ENCODE results near the gene A3GALT2. TPM values are rescaled to one million over a fixed set of nuclear protein-coding genes. Genes with fewer than 3 reads are reported as not detected.
A peak's percentile ranks its signal among the peaks of the same experiment; 100 is the strongest.

The A3GALT2 gene
- total and polyA plus RNA-seq, 9 of the 15 experiments (the other 6 are each of a cell fraction or from before 2014, with no cell fraction given) = not detected

DNA sequence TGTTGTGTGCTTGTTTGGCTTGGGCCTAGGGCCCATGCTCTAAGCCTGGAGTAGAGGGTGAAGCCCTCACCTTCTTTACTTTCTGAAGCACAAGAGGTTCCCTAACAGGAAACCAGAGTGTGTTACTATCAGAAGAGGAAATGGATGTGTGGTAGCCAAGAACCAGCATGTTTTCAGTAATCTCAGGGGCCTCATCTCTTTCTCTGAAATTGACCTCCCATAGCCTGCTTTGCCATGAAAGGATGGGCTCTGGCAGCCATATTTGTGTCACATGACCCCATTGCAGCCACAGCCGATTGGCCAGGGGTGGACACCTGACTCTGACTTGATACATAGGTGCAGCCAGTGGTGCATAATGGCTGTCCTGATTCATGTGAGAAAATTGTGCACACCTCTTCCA, 18.6 kb downstream of the A3GALT2 start (continued):
- TF ChIP-seq PHF21A (IDR thresholded peaks at IDR 0.05; ENCODE audit: borderline replicate concordance, low read depth) (no peak), ZNF347 (CRISPR knock-in tag; IDR thresholded peaks at IDR 0.05; ENCODE audit: low read depth) (no peak), SRSF7 (optimal IDR thresholded peaks at IDR 0.05; ENCODE audit: low read depth, low read length) (no peak), PPARD (CRISPR knock-in tag; IDR thresholded peaks at IDR 0.05) (no peak), ZNF217 (CRISPR knock-in tag; IDR thresholded peaks at IDR 0.05) (no peak), BRD9 (IDR thresholded peaks at IDR 0.05; ENCODE audit: low read depth, partially characterized antibody) (no peak), HDGF (IDR thresholded peaks at IDR 0.05) (no peak), KLF1 (tag; IDR thresholded peaks at IDR 0.05) (no peak), RBFOX2 (IDR thresholded peaks at IDR 0.05; ENCODE audit: low read depth, low read length) (no peak), ZNF174 (CRISPR knock-in tag; IDR thresholded peaks at IDR 0.05) (no peak), FOS (IDR thresholded peaks at IDR 0.05; ENCODE audit: extremely low read depth, insufficient read length) (peak; percentile 9), SAFB2 (IDR thresholded peaks at IDR 0.05; ENCODE audit: borderline replicate concordance, low read depth, low read length, severe bottlenecking) (no peak)
- TF ChIP-seq, protein P1, sequence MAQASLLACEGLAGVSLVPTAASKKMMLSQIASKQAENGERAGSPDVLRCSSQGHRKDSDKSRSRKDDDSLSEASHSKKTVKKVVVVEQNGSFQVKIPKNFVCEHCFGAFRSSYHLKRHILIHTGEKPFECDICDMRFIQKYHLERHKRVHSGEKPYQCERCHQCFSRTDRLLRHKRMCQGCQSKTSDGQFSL (CRISPR knock-in tag; IDR thresholded peaks at IDR 0.05) = no peak
- TF ChIP-seq, protein P1 (tag; IDR thresholded peaks at IDR 0.05) = no peak
- TF ChIP-seq, protein P2, sequence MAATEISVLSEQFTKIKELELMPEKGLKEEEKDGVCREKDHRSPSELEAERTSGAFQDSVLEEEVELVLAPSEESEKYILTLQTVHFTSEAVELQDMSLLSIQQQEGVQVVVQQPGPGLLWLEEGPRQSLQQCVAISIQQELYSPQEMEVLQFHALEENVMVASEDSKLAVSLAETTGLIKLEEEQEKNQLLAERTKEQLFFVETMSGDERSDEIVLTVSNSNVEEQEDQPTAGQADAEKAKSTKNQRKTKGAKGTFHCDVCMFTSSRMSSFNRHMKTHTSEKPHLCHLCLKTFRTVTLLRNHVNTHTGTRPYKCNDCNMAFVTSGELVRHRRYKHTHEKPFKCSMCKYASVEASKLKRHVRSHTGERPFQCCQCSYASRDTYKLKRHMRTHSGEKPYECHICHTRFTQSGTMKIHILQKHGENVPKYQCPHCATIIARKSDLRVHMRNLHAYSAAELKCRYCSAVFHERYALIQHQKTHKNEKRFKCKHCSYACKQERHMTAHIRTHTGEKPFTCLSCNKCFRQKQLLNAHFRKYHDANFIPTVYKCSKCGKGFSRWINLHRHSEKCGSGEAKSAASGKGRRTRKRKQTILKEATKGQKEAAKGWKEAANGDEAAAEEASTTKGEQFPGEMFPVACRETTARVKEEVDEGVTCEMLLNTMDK (IDR thresholded peaks at IDR 0.05; ENCODE audit: borderline replicate concordance, insufficient read depth, low read depth, low read length, poor library complexity, severe bottlenecking) = no peak
- TF ChIP-seq, protein P3, sequence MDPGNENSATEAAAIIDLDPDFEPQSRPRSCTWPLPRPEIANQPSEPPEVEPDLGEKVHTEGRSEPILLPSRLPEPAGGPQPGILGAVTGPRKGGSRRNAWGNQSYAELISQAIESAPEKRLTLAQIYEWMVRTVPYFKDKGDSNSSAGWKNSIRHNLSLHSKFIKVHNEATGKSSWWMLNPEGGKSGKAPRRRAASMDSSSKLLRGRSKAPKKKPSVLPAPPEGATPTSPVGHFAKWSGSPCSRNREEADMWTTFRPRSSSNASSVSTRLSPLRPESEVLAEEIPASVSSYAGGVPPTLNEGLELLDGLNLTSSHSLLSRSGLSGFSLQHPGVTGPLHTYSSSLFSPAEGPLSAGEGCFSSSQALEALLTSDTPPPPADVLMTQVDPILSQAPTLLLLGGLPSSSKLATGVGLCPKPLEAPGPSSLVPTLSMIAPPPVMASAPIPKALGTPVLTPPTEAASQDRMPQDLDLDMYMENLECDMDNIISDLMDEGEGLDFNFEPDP (CRISPR knock-in tag; IDR thresholded peaks at IDR 0.05) = no peak
- TF ChIP-seq, protein P4, sequence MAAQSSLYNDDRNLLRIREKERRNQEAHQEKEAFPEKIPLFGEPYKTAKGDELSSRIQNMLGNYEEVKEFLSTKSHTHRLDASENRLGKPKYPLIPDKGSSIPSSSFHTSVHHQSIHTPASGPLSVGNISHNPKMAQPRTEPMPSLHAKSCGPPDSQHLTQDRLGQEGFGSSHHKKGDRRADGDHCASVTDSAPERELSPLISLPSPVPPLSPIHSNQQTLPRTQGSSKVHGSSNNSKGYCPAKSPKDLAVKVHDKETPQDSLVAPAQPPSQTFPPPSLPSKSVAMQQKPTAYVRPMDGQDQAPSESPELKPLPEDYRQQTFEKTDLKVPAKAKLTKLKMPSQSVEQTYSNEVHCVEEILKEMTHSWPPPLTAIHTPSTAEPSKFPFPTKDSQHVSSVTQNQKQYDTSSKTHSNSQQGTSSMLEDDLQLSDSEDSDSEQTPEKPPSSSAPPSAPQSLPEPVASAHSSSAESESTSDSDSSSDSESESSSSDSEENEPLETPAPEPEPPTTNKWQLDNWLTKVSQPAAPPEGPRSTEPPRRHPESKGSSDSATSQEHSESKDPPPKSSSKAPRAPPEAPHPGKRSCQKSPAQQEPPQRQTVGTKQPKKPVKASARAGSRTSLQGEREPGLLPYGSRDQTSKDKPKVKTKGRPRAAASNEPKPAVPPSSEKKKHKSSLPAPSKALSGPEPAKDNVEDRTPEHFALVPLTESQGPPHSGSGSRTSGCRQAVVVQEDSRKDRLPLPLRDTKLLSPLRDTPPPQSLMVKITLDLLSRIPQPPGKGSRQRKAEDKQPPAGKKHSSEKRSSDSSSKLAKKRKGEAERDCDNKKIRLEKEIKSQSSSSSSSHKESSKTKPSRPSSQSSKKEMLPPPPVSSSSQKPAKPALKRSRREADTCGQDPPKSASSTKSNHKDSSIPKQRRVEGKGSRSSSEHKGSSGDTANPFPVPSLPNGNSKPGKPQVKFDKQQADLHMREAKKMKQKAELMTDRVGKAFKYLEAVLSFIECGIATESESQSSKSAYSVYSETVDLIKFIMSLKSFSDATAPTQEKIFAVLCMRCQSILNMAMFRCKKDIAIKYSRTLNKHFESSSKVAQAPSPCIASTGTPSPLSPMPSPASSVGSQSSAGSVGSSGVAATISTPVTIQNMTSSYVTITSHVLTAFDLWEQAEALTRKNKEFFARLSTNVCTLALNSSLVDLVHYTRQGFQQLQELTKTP (IDR thresholded peaks at IDR 0.05; ENCODE audit: low read depth in 1 of 2, partially characterized antibody in 2 of 2) = no peak
- TF ChIP-seq, protein P5, sequence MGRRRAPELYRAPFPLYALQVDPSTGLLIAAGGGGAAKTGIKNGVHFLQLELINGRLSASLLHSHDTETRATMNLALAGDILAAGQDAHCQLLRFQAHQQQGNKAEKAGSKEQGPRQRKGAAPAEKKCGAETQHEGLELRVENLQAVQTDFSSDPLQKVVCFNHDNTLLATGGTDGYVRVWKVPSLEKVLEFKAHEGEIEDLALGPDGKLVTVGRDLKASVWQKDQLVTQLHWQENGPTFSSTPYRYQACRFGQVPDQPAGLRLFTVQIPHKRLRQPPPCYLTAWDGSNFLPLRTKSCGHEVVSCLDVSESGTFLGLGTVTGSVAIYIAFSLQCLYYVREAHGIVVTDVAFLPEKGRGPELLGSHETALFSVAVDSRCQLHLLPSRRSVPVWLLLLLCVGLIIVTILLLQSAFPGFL (CRISPR knock-in tag; IDR thresholded peaks at IDR 0.05) = no peak
